HG02678 (cell line): ENCODE results near the gene IGSF9.
A peak's percentile ranks its signal among the peaks of the same experiment; 100 is the strongest.

Experiments used
- ATAC-seq: cut with Tn5 transposase; IDR thresholded peaks from one replicate; pipeline ENCODE4 v1.9.1; 2021; ENCODE audit warnings: mild to moderate bottlenecking, moderate library complexity; ENCODE audit not compliant: unreplicated experiment

Gene IGSF9, protein sequence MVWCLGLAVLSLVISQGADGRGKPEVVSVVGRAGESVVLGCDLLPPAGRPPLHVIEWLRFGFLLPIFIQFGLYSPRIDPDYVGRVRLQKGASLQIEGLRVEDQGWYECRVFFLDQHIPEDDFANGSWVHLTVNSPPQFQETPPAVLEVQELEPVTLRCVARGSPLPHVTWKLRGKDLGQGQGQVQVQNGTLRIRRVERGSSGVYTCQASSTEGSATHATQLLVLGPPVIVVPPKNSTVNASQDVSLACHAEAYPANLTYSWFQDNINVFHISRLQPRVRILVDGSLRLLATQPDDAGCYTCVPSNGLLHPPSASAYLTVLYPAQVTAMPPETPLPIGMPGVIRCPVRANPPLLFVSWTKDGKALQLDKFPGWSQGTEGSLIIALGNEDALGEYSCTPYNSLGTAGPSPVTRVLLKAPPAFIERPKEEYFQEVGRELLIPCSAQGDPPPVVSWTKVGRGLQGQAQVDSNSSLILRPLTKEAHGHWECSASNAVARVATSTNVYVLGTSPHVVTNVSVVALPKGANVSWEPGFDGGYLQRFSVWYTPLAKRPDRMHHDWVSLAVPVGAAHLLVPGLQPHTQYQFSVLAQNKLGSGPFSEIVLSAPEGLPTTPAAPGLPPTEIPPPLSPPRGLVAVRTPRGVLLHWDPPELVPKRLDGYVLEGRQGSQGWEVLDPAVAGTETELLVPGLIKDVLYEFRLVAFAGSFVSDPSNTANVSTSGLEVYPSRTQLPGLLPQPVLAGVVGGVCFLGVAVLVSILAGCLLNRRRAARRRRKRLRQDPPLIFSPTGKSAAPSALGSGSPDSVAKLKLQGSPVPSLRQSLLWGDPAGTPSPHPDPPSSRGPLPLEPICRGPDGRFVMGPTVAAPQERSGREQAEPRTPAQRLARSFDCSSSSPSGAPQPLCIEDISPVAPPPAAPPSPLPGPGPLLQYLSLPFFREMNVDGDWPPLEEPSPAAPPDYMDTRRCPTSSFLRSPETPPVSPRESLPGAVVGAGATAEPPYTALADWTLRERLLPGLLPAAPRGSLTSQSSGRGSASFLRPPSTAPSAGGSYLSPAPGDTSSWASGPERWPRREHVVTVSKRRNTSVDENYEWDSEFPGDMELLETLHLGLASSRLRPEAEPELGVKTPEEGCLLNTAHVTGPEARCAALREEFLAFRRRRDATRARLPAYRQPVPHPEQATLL

GRCh38 chr1:159945483-159946241, at the start of gene IGSF9:
IGSF9 (minus strand) TSS chr1:159945613; CDS start chr1:159943454, 2,159 bp downstream.
- ATAC-seq = peak; percentile 75

- ATAC-seq = no peak
These were observed 49.5 kb upstream of the IGSF9 start for GRCh38 chr1:159994896-159995295.

- no peak for ATAC-seq
These were observed 48.5 kb upstream of the IGSF9 start for GRCh38 chr1:159993911-159994310.

DNA sequence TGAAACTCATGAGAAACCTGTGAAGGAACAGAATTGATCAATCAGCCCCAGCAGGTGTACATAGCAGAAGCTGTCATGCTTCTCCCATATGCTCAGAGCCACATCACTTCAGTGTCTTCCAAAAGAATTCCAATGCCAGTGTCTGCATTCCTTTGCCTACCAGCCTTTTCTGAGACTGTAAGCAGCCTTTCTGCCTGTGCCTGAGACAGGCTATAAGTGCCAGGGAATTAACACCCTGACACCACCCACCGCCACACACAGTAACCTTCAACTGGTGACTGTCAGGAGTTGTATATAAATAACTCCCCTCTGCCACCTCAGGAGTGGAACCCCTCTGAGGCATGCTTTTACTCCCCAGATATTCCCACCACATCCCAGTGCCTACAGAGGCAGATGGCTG, 46.7 kb upstream of the IGSF9 start:
- ATAC-seq = no peak

DNA sequence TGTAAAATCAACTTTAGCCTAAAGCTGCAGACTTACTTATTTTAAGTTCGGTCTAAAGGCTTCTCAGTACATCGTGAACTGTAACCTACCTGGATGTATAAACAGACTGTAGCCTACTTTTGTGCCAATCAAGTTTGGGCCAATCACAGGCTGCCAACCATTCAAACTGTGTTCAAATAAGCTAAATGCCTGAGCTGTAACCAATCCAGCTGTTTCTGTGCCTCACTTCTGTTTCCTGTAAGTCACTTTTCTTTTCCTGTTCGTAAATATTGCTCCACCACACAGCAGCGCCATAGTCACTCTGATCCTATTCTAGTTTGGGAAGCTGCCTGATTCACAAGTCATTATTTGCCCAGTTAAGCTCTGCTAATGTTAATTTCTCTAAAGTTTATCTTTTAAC, 46.1 kb upstream of the IGSF9 start:
- no peak for ATAC-seq

- ATAC-seq = no peak
These were observed 44.6 kb upstream of the IGSF9 start for GRCh38 chr1:159990005-159990404.

DNA sequence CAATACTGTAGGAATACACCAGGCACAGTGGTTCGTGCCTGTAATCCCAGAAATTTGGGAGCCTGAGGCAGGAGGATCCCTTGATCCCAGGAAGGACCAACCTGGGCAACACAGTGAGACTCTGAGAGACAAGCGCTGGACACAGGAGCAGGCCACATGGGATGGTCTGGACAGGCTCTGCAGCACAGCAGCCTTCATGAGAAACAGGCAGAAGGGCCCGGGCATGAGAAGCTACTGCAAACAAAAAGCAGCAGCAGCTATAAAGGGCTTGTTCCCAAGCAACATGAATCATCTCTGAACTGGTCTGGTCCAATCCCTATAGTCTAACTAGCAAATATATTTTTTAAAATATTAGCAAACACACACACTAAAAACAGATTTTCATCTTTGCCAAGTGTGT, 44.2 kb upstream of the IGSF9 start:
- no peak for ATAC-seq

- ATAC-seq = no peak
These were observed 42.6 kb upstream of the IGSF9 start for GRCh38 chr1:159988006-159988405.

GRCh38 chr1:159987186-159987585, 41.8 kb upstream of the IGSF9 start:
- ATAC-seq = no peak

DNA sequence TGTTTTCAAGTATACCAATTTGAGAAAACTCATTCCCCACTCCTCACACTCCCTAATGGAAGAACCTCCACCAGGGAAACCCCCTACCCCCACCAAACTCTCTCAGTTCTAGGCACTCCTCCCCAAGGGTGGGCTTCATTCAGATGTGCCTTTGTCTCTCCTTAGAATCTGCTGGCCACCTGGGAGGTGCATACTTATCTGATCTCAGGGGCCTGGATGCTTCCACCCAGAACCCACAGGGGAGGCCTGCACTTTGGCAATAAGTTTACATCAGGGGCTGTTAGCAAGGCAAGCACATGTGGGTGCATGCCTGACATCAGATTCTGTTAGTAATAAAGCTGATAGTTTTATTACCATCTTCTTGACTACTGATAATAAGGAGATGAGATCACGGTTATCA, 41.1 kb upstream of the IGSF9 start:
- ATAC-seq = no peak

DNA sequence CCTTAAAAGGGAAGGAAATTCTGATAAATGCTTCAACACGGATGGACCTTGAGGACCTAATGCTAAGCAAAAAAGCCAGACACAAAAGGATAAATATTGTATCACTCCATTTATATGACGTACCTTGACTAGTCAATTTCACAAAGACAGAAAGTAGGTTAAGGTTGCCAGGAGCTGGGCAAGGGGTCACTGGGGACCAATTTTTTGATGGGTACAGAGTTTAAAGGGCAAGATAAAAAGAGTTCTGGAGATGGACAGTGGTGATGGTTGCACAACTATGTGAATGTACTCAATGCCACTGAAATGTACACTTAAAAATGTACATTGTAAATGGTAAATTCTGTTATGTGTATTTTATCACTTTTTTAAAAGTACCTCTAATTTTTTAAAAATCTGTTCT, 40.7 kb upstream of the IGSF9 start:
- ATAC-seq = no peak

DNA sequence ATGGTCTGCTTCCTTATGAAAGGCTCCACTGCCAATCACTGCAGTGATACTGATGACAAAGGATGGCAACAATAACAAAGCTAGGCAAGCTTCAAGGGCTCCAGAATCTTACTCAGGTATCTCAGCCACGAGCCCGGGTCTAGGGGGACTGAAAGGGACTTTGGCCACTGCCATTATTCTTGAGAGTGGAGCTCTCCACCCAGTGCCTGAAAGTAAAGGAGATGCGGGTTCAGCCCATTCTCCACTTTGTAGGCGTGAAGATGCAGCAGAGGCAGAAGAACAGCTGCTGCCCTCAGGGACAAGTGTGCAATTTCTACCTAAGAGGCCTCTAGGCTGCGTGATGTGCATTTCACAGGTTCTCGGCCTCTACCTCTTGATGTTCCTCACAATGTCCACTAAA, 40.1 kb upstream of the IGSF9 start:
- no peak for ATAC-seq

- ATAC-seq = no peak
These were observed 38.3 kb upstream of the IGSF9 start for GRCh38 chr1:159983681-159984080.

GRCh38 chr1:159982280-159982679, 36.9 kb upstream of the IGSF9 start:
- no peak for ATAC-seq

GRCh38 chr1:159981351-159982055, 36.1 kb upstream of the IGSF9 start:
- no peak for ATAC-seq

- no peak for ATAC-seq
These were observed 35.4 kb upstream of the IGSF9 start for GRCh38 chr1:159980786-159981185.

GRCh38 chr1:159980076-159980475, 34.7 kb upstream of the IGSF9 start:
- ATAC-seq = no peak

DNA sequence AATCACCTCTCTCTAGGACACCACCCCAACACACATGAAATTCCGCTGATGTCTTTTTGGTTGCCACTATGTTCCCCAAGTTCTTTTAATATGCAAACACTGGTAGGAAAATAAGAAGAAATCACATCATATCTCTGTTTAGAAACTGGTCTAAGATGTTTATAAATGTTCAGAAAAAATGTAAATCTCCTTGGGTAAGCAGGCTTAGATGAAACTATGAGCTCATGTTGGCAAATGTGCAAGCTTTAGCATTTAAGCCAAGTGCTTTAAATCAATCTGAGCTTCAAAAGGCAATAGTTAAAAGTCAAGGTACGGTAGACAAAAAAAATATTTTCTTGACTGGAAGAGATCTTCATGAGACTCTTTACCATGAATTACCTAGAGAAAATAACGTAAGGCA, 33.8 kb upstream of the IGSF9 start:
- no peak for ATAC-seq

DNA sequence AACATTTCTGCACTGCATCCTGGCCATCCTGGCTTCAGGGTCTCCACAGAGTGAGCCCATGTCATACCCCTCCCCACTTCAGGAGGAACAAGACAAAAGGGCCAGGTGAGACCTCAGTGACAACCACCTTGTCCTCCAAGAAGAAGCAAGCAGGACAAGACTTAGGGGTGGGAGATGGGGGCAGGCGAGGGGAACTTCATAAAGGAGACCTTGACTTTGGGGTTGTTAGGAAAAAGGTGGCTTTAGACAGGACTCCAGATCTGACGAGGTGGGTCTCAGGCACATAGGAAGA, 32.6 kb upstream of the IGSF9 start:
- no peak for ATAC-seq

DNA sequence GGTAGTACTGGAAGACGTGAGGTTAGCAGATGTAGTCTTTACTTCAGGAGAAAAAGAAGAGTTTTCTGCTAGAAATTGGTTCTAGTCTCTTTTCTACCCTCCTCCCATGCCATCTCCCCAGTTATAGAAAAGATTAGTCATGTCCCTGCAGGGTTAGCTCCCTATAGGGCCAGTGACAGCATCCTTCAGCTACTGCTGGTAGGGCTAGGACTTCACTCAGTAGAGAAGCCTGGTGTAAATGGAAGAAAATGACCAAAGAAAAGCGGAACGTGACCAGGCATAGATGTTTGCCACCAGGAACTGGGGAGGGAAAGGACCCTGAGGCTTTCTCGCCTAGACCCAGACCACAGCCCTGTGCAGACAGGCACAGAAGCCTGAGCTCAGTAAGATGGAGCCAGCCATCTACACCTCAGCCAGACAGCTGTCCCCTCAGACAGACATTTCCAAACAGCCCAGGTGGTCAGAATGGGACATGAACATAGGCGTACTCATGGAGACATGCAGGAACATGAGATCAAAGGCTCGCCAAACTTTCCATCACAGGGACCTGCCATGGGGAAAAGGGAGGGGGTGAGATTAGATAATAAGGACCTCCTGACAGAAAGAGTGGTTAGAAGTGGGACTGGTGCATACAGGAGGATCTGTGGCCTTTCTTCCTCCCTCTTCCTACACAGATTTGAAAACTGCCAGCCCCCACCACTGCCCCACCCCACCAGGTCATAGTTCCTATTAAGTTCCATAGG, 32.1 kb upstream of the IGSF9 start:
- no peak for ATAC-seq
